GM21717 (cell line): Measurements from ENCODE around the gene BLNK.
"Not testable (repeated sequence)": the region's sequence is repeated elsewhere in the genome, so short reads cannot be mapped to it uniquely, and the experiment has no call there.

ENCODE experiments used
- ATAC-seq: cut with Tn5 transposase; IDR thresholded peaks from one replicate; pipeline ENCODE4 v1.9.1; 2021; ENCODE audit warnings: mild to moderate bottlenecking, moderate library complexity; ENCODE audit not compliant: unreplicated experiment

The BLNK gene

DNA sequence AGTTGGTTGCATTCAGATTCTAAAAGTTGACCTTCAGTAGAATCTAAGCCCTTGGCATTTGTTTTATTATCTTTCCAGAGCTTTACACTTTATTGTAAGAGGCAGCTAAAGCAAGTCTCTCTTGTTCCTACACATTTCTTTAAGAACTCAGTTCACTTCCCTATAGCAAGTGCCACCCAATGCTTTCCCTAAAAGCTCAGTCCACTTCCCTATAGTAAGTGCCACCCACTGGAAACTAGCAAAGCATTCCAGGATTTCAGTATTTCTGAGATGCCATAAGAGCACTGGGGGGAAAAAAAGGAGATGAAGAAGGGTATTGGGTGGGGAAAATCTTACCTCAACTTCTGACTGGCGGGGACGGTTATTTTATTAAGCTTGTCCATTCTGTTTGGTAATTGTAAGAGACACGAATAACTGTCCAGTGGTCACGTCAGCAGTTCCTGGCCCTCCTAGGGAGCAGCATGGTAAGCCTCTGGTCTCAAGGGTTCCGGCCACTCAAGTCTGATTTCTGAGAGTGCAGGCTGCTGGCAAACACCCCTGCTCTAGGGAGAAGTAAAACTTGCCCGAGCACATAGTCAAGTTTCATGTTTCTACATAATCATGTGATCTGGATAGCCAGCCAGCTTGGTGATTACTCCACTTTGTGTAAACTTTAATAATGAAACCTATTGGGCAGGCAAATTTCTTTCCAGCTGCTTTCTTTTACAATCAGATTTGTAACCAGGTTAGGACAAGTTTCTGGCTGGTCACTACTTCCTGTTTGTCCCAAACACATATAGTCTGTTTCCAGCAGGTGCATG lies at the start of gene BLNK:
Gene BLNK (minus strand): TSS at position 554 of the 800 bp plus-strand sequence. CDS start 171 bp downstream, at position 383.
- peak; percentile 64 for ATAC-seq

DNA sequence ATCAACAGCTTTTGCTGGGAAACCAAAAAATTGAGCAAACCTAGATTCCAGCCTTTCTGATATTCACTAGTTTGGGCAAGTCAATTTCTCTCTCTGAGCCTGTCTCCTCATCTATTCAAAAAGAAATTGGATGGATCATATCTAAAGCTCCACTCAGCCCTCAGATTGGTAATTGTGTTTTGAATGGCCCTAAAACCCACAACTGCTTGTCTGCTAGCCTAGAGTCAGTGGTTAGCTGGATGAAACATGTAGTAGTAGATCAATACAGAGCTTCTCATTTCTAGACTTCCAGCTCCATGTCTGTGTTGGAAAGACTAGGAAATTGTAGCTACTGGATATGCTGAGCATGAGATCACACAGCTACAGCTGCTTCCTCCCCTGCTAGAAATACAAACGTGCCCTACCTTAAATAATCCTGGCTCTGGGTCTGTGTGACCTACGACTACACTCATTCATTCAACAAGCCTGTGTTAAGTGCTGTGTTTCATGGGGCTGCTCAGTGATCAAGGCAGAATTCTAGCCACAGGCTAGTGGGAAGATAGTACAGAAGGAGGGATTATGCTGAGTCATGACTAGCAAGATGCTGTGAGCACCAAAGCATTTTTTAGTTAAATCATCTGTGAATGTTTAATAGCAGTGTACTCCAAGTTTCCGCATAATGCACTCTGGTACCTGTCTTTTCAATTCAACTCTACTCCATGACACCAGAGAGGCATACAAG lies 48.5 kb upstream of the BLNK start:
- ATAC-seq: no peak

DNA sequence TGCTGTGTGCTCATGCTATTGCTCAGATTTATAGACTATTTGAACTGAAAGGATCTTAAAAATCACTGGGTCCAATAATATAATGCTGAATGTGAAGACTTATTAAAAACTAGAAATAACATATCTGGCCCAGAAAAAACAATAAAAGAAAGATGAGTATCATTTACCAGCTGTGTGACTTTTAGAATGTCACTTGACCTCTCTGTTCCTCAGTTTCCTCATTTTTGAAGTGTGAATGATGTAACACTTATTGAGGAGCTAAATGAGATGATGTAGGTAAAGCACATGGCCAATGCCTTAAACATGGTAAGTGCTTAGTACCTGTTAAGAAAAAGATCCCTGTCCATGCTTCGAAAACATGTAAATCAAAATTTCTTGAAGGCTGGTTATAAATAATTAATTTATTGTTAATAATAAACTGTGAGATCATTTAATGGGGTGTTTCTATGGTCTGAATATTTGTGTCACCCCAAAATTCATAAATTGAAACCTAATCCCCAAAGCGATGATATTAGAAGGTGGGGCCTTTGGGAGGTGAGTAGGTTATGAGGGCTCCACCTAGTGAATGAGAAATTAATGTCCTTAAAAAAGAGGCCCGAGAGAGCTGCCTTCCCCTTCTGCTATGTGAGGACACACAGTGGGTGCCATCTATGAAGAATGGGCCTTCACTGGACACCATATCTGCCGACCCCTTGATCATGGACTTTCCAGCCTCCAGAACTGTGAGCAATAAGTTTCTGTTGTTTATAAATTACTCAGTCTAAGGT lies 45.9 kb upstream of the BLNK start:
- ATAC-seq: no peak

DNA sequence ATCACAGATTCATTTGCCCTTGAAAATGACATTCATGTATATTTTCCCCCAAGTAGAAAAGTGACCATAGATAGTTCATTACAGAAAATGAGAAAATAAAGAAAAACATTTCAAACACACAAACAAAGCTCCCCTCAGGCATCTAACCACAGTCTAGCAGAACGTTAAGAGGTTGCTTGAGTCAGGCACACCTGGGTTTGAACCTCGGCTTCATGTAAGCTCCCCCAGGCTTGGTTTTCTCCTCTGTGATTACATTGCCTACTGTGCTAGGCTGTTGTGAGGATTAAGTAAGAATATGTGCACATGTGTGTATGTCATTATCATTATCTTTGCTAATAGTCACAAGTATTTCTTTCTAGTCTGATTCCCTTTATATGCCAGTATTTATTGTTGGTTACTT lies 42.0 kb upstream of the BLNK start:
- ATAC-seq: no peak

DNA sequence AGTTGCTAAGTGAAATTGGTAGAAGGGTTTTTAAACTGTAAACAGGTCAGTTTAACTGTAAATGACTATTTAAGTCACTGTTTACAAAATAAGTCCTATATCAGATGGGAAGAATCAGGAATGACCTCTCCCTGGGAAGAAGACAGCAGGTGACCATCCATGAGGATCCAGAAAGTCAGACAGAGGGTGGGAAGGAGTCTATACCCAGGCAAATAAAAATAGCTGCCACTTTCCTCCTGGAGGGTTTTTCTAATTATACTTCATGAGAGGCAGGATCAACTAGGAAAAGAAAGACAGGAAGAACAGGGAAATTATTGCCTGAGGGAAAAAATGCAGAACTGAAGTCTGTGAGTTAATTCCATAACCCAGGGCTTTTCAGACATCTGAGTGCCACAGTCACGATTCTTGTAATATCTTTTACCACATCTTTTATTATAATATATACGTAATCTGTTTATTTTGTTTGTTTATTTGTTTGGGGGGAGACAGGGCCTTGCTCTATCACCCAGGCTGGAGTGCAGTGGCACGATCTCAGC lies 39.9 kb upstream of the BLNK start:
- no peak for ATAC-seq

DNA sequence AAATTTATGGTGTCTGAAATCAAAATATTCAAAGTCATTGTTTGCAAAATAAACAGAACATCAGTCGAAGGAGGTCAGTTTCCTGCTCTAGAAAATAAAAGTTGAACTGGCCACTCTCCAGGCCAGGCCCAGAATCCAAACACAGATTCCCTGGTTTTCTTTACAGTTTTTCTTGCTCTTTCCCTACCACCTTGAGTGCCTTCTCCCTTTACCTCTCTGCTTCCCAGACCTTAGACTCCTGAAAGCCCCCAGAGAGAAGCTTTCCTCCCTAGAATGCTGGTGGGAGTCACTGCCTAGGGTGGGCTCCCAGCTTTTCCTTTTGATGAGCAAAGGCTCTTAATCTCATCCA lies 38.9 kb upstream of the BLNK start:
- no peak for ATAC-seq

DNA sequence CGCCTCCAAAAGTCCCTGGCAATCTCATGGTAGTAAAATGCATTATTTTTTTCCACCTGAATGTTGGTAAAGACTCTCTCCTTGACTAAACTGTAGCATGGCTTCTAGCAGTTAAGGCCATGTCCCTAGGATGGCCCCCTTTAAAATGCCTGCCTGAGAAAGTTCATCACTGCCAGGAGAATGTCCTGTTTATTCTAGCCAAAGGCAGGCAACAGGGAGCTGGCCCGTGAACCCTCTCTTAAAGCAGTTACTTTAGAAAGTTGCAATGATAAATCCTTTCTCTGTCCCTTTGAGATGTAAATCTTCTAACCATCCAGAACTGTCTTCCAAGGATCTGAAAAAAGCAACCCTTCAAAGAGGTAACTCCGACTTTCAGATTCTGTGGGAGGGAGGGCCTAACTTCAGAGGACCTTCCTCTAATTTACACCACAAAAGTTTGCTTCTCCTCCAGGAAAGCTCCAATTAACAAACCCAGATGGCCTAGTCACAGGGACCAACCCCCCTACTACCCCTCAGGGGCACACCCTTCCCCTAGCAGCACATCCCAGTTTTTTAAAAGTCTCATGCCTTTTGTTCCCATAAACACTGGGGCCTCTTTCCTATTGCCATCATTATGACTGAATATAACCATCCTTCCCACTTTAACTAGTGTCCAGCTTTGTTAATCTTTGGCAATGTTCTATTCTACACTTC lies 38.4 kb upstream of the BLNK start:
- ATAC-seq: no peak

DNA sequence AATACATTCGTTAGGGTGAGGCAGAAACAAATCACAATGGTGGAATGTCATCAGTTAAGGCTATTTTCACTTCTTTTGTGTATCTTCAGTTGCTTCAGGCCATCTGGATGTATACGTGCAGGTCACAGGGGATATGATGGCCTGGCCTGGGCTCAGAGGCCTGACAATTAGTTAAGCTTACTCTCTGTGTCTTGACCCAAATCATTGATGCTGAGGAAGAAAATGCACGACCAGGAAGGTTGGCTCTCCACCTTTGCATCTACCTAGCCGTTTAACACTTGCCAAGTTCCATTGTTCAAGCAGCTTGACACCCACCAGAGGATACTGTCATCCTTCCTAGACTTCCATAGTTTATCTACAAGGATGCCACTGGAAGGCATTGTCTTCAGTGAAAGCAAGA lies 37.5 kb upstream of the BLNK start:
- ATAC-seq: not testable (repeated sequence)

DNA sequence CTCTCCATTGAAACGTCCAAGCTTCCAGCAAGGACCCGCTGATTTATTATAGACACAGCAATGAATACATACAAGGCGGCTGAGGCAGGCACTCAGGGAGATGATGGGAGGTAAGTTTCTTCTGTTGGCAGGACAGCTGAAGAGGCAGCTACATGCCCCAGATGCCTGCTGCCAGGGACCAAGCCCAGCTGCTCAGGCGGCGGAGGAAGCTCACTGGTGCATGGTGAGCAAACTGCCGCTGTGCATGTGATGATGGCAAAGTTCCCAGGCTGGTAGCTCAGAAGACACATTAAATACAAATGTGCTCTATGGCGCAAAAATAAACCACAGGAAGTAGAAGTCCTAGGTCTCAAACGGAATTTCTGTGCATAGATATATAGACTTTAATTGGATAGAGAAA lies 35.1 kb upstream of the BLNK start:
- ATAC-seq: no peak

DNA sequence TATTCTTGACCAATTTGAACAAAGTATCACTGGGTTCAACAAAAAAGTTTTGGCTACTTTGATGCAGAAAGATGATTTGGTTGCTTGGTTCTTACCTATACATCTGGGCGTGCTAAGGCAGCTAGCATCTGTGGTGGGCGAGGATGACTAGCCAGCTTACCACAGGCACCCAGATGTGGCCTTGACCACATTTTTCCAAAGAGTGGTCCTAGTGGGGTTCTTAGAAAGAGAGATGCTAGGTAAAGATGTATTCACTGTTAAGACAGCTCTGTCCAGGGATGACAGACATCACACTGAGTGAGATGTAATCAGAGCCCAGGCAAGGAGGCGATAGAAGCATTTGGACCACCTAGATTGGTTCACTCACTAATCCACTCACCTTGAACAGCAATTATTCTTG lies 33.6 kb upstream of the BLNK start:
- no peak for ATAC-seq

DNA sequence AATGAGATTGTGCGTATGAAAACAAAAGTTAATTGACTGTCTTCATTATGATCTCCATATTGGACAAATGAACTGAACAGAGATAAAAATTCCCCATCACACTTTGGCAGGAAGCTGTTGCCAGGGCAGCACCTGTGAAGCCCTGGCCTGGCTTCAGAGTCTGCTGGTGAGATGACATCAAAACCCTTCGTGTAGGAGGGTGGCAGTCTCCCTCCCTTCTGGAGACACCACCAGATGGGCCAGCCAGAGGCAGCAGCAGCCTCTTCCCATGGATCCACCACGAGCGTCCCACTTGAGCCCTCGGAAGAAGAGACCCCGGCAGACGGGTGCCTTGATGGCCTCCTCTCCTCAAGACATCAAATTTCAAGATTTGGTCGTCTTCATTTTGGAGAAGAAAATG lies 32.9 kb upstream of the BLNK start, which contains the start of gene DNTT:
Gene DNTT (plus strand): TSS at position 205 of the 400 bp plus-strand sequence. CDS start 64 bp downstream, at position 269.
- no peak for ATAC-seq

DNA sequence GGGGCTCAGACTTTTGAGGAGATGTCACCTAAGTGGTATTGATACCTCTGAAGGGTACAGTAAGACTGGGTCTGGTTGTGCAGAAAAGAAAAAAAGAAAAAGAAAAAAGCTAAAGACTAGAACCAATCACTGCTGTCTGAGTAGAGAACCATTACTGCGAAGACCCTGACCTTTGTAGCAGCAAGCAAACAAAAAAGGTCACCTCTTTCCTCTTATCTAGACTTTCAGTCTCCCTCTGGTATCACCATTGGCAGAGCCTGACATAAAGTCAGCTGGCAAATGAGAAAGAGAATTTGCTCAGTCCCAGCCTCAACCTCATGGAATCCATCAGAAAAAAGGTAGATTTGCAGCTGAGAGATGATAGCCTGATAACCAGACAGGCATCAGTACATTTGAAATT lies 30.2 kb upstream of the BLNK start:
- ATAC-seq: no peak

DNA sequence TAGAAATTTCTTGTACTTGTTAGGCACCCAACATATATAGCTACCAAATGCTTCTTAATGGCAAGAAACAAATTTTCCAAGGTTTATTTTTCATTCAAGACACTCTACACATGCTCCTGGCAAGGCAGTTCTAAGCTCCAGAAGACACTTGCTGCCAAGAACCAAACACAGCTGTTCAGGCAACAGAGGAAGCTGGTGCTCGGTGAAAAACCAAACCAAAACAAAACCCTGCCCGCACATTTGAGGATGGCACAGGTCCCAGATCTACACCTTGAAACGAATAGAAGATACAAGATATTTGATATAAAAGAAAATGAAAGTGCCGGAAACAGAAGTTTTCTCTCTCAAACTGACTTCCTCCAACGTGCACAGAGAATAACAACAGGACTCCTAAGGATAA lies 28.0 kb upstream of the BLNK start:
- ATAC-seq: no peak

DNA sequence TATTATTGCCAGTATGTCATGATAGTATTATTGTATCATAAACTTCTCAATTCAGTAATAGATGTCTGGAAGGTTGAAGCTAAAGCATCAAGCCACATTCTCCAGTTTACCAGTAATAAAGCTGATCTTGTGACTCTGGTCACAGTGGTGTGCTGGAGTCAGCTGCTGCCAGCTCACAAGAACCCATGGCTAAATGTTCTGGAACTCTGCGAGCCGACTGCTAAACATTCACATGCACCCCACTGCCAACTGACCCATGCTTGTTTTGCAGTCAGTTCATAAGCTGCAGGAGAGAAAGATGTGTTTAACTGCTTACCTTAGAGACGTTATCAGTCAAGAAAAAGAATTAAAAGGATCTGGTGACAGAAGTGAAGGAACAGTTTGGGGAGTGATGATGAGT lies 27.0 kb upstream of the BLNK start:
- ATAC-seq: no peak

DNA sequence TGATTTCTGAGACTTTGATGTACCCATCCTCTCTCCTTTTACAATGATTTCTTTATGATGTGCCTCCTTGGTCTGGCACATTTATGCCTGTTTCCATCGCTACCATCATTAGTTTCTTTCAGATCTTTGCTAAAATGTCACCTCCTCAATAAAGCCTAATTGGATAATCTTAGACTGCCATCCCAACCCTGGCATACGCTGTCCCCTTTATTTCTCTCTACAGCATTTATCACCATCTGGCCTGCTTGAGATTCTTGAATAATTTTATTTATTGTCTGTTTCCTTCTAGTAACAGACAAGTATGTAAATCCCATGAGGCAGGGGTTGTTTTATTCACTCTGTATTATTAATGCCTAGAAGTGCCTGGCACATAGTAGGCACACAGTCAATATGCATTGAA lies 26.1 kb upstream of the BLNK start:
- ATAC-seq: no peak

DNA sequence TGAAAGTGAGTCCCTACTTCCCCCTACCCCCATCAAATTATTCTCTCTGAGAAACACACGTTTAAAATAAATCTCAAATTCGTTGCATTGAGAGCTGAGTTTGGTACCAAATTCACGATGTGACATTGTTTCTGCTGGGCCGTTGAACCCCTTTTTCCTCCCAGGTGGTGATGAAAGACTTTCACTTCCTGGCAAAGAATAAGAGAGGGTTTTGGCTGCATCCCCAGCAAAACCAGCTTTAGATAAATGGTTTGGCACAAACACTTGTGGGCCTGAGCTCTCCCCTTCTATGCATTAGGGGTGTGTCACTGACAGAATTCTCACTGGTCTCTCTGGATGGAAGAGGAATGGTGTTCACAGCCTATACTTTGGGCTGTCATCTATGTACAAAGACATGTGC lies 24.1 kb upstream of the BLNK start:
- ATAC-seq: no peak

DNA sequence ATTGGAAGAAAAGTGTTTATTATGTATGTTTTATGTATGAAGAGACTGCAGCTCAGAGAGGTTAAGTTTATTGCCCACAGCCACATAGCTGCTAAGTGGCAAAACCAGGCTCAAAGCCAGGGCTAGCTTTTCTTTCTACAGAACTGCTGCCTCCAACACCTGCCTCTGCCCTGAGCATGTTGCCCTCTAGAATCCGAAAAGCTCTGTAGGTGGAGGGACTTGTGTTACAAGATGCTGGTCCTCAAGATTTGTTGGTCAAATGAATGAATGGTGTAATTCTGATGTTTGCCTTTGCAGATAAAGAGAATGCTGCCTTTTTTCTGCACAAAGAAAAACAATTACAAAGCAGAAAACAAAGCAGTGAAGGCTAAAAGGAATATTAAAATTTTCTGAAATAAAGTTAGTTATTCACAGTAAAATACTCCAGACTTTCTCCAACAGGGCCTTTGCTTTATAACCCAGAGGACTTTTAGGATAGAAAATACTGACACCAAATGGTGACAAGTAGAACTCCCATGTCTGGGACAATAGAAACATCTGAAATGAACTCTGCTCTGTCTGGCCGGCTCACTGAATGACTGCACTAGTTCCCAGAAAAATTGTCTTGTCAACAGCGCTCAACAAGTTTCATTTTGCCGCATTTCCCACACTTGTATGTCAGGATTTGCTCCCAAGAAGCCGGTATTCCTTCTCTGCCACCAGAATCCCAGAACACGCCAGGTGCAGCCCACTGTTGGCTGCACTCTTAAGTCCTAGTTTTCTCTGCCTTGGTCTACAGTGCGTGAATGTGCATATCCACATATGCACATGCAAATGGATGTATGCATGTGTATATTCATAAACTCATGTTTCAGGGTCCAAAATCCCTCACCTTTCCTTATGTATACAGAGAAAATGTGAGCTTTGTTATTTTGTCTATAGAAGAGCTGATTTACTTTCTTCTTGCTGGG lies 21.9 kb upstream of the BLNK start:
- ATAC-seq: no peak

DNA sequence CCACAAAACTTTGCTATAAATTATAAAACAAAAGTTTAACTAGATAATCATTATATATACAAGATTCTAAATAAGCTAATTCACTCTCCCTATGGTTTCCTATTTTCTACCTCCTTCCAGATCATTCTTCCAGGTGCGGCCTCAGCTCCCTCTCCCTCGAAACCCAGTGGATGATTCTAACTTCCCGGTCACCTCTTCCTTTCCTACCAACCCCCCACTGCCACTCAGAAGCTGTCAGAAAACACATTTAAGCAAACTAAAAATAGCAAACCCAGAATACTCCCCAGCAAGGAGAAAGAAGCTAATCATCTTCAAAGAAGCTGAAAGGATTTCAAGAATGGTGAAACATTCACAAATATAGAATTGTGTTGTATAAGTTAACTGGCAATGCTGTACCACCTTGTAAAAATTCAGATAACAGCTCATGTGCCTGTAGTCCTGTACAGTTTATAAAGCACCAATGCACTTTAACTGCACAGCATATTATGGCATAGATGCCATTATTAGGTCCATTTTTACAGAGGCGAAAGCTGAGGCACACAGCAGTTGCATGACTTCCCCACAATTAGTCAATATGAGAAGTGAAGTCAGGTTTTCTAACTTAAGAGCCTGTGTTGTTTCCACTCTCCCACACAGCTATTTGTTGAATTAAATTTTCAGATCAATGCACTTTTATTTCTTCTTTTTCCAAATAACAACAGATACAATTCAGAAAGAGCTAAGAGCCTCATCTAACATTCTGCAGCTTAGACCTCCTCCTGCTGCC lies 19.2 kb upstream of the BLNK start:
- ATAC-seq: no peak
